Testis (tissue), 3 donors: ENCODE measurements around the gene EFNA3. TPM values are rescaled to one million over a fixed set of nuclear protein-coding genes. Genes with fewer than 3 reads are reported as not detected.

ENCODE experiments used
- DNase-seq: peaks from one replicate; pipeline ENCODE4 v3.0.0-alpha.2; 2019
- H3K27ac ChIP-seq, 2 donors: fragments of 200-600 bp; sonication (generic); one replicate each; pipeline ENCODE4 v1.5.1; 2019
- H3K27me3 ChIP-seq: fragments of 200-600 bp; sonication (generic); one replicate; pipeline ENCODE4 v1.5.1; 2019
- H3K36me3 ChIP-seq: fragments of 200-600 bp; sonication (generic); one replicate; pipeline ENCODE4 v1.5.1; 2017; ENCODE audit warnings: low read depth; ENCODE audit errors: missing control alignments
- H3K4me1 ChIP-seq: fragments of 200-600 bp; sonication (generic); one replicate; pipeline ENCODE4 v1.5.1; 2019
- H3K4me3 ChIP-seq, 2 donors: fragments of 200-600 bp; sonication (generic); one replicate each; pipeline ENCODE4 v1.5.1; 2017 to 2019
- H3K9me3 ChIP-seq: fragments of 200-600 bp; sonication (generic); one replicate; pipeline ENCODE4 v1.5.1; 2017
- CTCF ChIP-seq, 3 experiments: fragments of 450-650 bp in 2 of 3; fragments of 200-600 bp in 1 of 3; sonication (generic) in 1 of 3; IDR thresholded peaks; one replicate each; pipeline ENCODE4 v1.5.1; 2016 to 2019; ENCODE audit warnings: antibody characterized with exemption in 3 of 3, mild to moderate bottlenecking in 2 of 3, moderate library complexity in 1 of 3
- POLR2A ChIP-seq: fragments of 450-650 bp; IDR thresholded peaks from one replicate; pipeline ENCODE4 v1.6.1; 2017; ENCODE audit warnings: antibody characterized with exemption, mild to moderate bottlenecking, moderate library complexity
- WGBS, 2 donors: methylation state at CpG; one replicate each; pipeline ENCODE4 v1.1.5; 2018; 5-methylcytosine and 5-hydroxymethylcytosine counted together
- intact Hi-C: fragments of 100-400 bp; cut with DNase I; formaldehyde crosslinking; loops from one replicate; pipeline ENCODE4 v1.15.1; 2023; ENCODE audit warnings: low total_unique reads
- polyA plus RNA-seq: library from polyadenylated mRNA; stranded (reverse); fragments of 350-450 nt; fragmentation: Illumina TruSeq; extraction: RNeasy Lipid Tissue Mini Kit (QIAGEN cat#74804); gene quantifications from one replicate; pipeline ENCODE4 v1.2.3, GENCODE V29; 2014; ENCODE audit warnings: low read depth, low replicate concordance; ENCODE audit not compliant: insufficient read depth
- total RNA-seq, 2 donors: library from RNA; depleted of rRNA; stranded (reverse); fragments of >200 nt; gene quantifications; one replicate each; pipeline ENCODE4 v1.2.3, GENCODE V29; 2016

The EFNA3 gene
- total and polyA plus RNA-seq, 3 donors from 2014 or later, result 7.5 to 9.9 (median 7.7) TPM

GRCh38 chr1:155064832-155065429, 13.7 kb upstream of the EFNA3 start:
- H3K27me3 ChIP-seq, result no peaks in the 10 kb centered on the region
- no peak for DNase-seq
- peaks cover 21% of the 10 kb centered on the region for H3K4me1 ChIP-seq
- no peaks in the 10 kb centered on the region for H3K36me3 ChIP-seq
- intact Hi-C loops, result loop anchor here (5.0 kb wide), 1 partner anchor 113 kb away; no protein-coding TSS in a partner anchor
- H3K4me3 ChIP-seq, result no peak overlapping the region
- H3K9me3 ChIP-seq, result no peaks in the 10 kb centered on the region
- H3K27ac ChIP-seq, result no peak overlapping the region
- 44% methylated on average over 5 of the region's 5 CpGs for WGBS, 2 donors
- no peak for TF ChIP-seq POLR2A
- no peak for TF ChIP-seq CTCF (IDR thresholded peaks at IDR 0.05)

GRCh38 chr1:155066777-155067176, 11.9 kb upstream of the EFNA3 start:
- intact Hi-C loops, result no loop called here
- 84 to 94% methylated on average over 8 of the region's 8 CpGs for WGBS, 2 donors
- H3K4me1 ChIP-seq, result peaks cover 18% of the 10 kb centered on the region

GRCh38 chr1:155068599-155068998, 10.0 kb upstream of the EFNA3 start:
- Histone ChIP-seq H3K9me3 (no peaks in the 10 kb centered on the region), H3K27me3 (no peaks in the 10 kb centered on the region), H3K27ac (no peak overlapping the region), H3K36me3 (no peaks in the 10 kb centered on the region), H3K4me3 (no peak overlapping the region), H3K4me1 (peaks cover 4% of the 10 kb centered on the region)
- no peak for DNase-seq
- TF ChIP-seq POLR2A (no peak), CTCF (IDR thresholded peaks at IDR 0.05) (no peak)
- intact Hi-C loops, result no loop called here
- WGBS, 2 donors, result 73 to 88% methylated on average over 3 of the region's 3 CpGs

More at GRCh38 chr1:155066777-155067176, 11.9 kb upstream of the EFNA3 start:
- H3K27ac ChIP-seq, result no peak overlapping the region
- H3K9me3 ChIP-seq, result no peaks in the 10 kb centered on the region
- H3K36me3 ChIP-seq, result no peaks in the 10 kb centered on the region
- H3K27me3 ChIP-seq, result no peaks in the 10 kb centered on the region
- H3K4me3 ChIP-seq, result no peak overlapping the region
- TF ChIP-seq POLR2A (no peak), CTCF (IDR thresholded peaks at IDR 0.05) (no peak)
- no peak for DNase-seq

- H3K4me3 ChIP-seq, result peak overlapping the region in 1 of 2 donors; percentile 56
- TF ChIP-seq CTCF (IDR thresholded peaks at IDR 0.05) (no peak), POLR2A (no peak)
- 20 to 49% methylated on average over 2 to 7 of the region's 7 CpGs for WGBS, 2 donors
- H3K27me3 ChIP-seq, result no peaks in the 10 kb centered on the region
- no peak overlapping the region for H3K27ac ChIP-seq
- no peaks in the 10 kb centered on the region for H3K9me3 ChIP-seq
- H3K4me1 ChIP-seq, result peaks cover 4% of the 10 kb centered on the region
- no peaks in the 10 kb centered on the region for H3K36me3 ChIP-seq
- no peak for DNase-seq
- intact Hi-C loops, result no loop called here
Observed at GRCh38 chr1:155069551-155070157, 9.0 kb upstream of the EFNA3 start.

GRCh38 chr1:155070158-155070621, 8.4 kb upstream of the EFNA3 start:
- WGBS, 2 donors, result 25 to 29% methylated on average over 14 to 28 of the region's 28 CpGs
- peaks cover under 1% of the 10 kb centered on the region for H3K4me1 ChIP-seq
- no peaks in the 10 kb centered on the region for H3K9me3 ChIP-seq
- H3K27ac ChIP-seq, result peak overlapping the region in 1 of 2 donors; percentile 78
- H3K4me3 ChIP-seq, result peak overlapping the region; percentile 55 to 56
- intact Hi-C loops, result no loop called here
- DNase-seq, result no peak
- no peak for TF ChIP-seq POLR2A
- no peak for TF ChIP-seq CTCF (IDR thresholded peaks at IDR 0.05)
- no peaks in the 10 kb centered on the region for H3K27me3 ChIP-seq
- no peaks in the 10 kb centered on the region for H3K36me3 ChIP-seq
